Panc1 (cell line): ENCODE measurements around the gene ARFGEF2. TPM values are rescaled to one million over a fixed set of nuclear protein-coding genes. Genes with fewer than 3 reads are reported as not detected.

ENCODE experiments used
- ATAC-seq: fragments of 200-7000 bp; cut with Tn5 transposase; 2 replicates; pipeline ENCODE4 v1.9.1; 2020; ENCODE audit warnings: mild to moderate bottlenecking, moderate library complexity
- BruUV-seq: library from RNA; stranded (reverse); fragments of 400-500 nt; replicated peaks from 2 replicates; lab custom pipeline; 2021; lab: Mats Ljungman, UMichigan
- CTCF ChIA-PET: fragments of 300-600 bp; sonication (Branson Sonifier 250); formaldehyde crosslinking; loops from one replicate; lab custom pipeline; 2022; ENCODE audit warnings: antibody characterized with exemption; lab: Charles Lee
- POLR2A ChIA-PET: fragments of 300-600 bp; sonication (Branson Sonifier 250); formaldehyde crosslinking; loops from one replicate; lab custom pipeline; 2022; ENCODE audit warnings: antibody characterized with exemption; lab: Charles Lee
- DNase-seq: peaks from one replicate; pipeline ENCODE4 v3.0.0-alpha.2; 2010; ENCODE audit warnings: low read depth, low spot score
- H3K27ac ChIP-seq: 2 replicates; pipeline ENCODE4 v1.5.1; 2011; ENCODE audit warnings: mild to moderate bottlenecking, low read length, inconsistent platforms
- H3K27me3 ChIP-seq: fragments of 200-500 bp; sonication (Bioruptor generic); 2 replicates; pipeline ENCODE4 v1.6.0; 2014; ENCODE audit warnings: low read length, inconsistent platforms; ENCODE audit not compliant: control insufficient read depth, insufficient read depth
- H3K36me3 ChIP-seq: fragments of 200-500 bp; sonication (Bioruptor generic); 2 replicates; pipeline ENCODE4 v1.5.1; 2014; ENCODE audit warnings: inconsistent platforms, mild to moderate bottlenecking, low read length, moderate library complexity; ENCODE audit not compliant: control insufficient read depth, insufficient read depth
- H3K4me1 ChIP-seq: 2 replicates; pipeline ENCODE4 v1.5.1; 2011; ENCODE audit warnings: inconsistent platforms, mild to moderate bottlenecking, low read length, moderate library complexity; ENCODE audit not compliant: control insufficient read depth, insufficient read depth
- H3K4me3 ChIP-seq, 2 experiments: 2 replicates each; pipeline ENCODE4 v1.5.1; 2011 to 2012; ENCODE audit warnings: low read depth in 2 of 2, low read length in 2 of 2, mild to moderate bottlenecking in 2 of 2, inconsistent platforms in 1 of 2, moderate library complexity in 1 of 2
- H3K9me3 ChIP-seq: fragments of 200-500 bp; sonication (Bioruptor generic); 2 replicates; pipeline ENCODE4 v1.5.1; 2014; ENCODE audit warnings: low read depth, mild to moderate bottlenecking, inconsistent platforms, low read length, moderate library complexity; ENCODE audit not compliant: control insufficient read depth, insufficient read depth
- CTCF ChIP-seq: fragments of 450-650 bp; IDR thresholded peaks from 2 replicates; pipeline ENCODE4 v1.5.1; 2017; ENCODE audit warnings: mild to moderate bottlenecking
- POLR2AphosphoS5 ChIP-seq: IDR thresholded peaks from 2 replicates; pipeline ENCODE4 v1.6.1; 2012; ENCODE audit warnings: mild to moderate bottlenecking, low read depth, low read length, moderate library complexity
- REST ChIP-seq, 2 experiments: IDR thresholded peaks; 2 replicates each; pipeline ENCODE4 v1.6.1; 2011 to 2012; ENCODE audit warnings: low read depth in 2 of 2, control low read depth in 1 of 2, low read length in 1 of 2, mild to moderate bottlenecking in 1 of 2, moderate library complexity in 1 of 2; ENCODE audit not compliant: insufficient read depth in 1 of 2
- SIN3A ChIP-seq: IDR thresholded peaks from 2 replicates; pipeline ENCODE4 v1.6.1; 2012; ENCODE audit warnings: low read depth, mild to moderate bottlenecking, low read length, moderate library complexity, borderline replicate concordance; ENCODE audit not compliant: insufficient read depth
- TCF7L2 ChIP-seq: IDR thresholded peaks from 2 replicates; pipeline ENCODE4 v1.6.1; 2011; ENCODE audit warnings: mild to moderate bottlenecking, low read depth, low read length, inconsistent platforms
- in situ Hi-C: cut with HindIII; loops from 2 replicates; pipeline ENCODE4 v1.10.0; 2016; ENCODE audit warnings: low sequenced_read_pairs, low pct_unique_long_range_greater_than_20kb
- intact Hi-C: fragments of 100-400 bp; cut with micrococcal nuclease; formaldehyde crosslinking; loops from one replicate; pipeline ENCODE4 v1.10.0; 2022; ENCODE audit not compliant: unreplicated experiment
- total RNA-seq: library from RNA; stranded (reverse); gene quantifications from one replicate; pipeline ENCODE4 v1.2.1, GENCODE V29; 2021; ENCODE audit not compliant: unreplicated experiment

Gene ARFGEF2
- total RNA-seq, 1 experiment from 2014 or later = 36.6 TPM

GRCh38 chr20:48970681-48971365 lies 49.3 kb downstream of the ARFGEF2 start:
- no TSS peak for BruUV-seq
- TF ChIP-seq REST (IDR thresholded peaks at IDR 0.05; ENCODE audit: insufficient read depth in 1 of 2, low read depth in 2 of 2, low read length in 1 of 2) (no peak), CTCF (no peak; the same call in 1 of the 2 replicates), TCF7L2 (no peak), POLR2AphosphoS5 (no peak), SIN3A (no peak)
- no peaks in the 10 kb centered on the region for H3K4me1 ChIP-seq
- ChIA-PET CTCF (no interaction called here), POLR2A (interaction anchor here (0.7 kb wide), 1 partner anchor 94 kb away, joined by 3 read pairs; no protein-coding TSS in a partner anchor)
- no peak overlapping the region for H3K27ac ChIP-seq
- in situ Hi-C loops = no loop called here
- H3K9me3 ChIP-seq = no peaks in the 10 kb centered on the region
- no peaks in the 10 kb centered on the region for H3K27me3 ChIP-seq
- intact Hi-C loops = no loop called here
- ATAC-seq = no peak
- DNase-seq = no peak
- H3K36me3 ChIP-seq = peaks cover 13% of the 10 kb centered on the region
- no peak overlapping the region for H3K4me3 ChIP-seq

GRCh38 chr20:48971956-48972355 lies 50.4 kb downstream of the ARFGEF2 start:
- intact Hi-C loops (no loop called here), in situ Hi-C loops (no loop called here)
- no peak overlapping the region for H3K4me3 ChIP-seq
- no TSS peak for BruUV-seq
- H3K27me3 ChIP-seq = no peaks in the 10 kb centered on the region
- TF ChIP-seq TCF7L2 = no peak
- no peak overlapping the region for H3K27ac ChIP-seq
- no peaks in the 10 kb centered on the region for H3K4me1 ChIP-seq
- ChIA-PET CTCF (no interaction called here), POLR2A (no interaction called here)
- peaks cover 14% of the 10 kb centered on the region for H3K36me3 ChIP-seq
- no peak for DNase-seq
- no peaks in the 10 kb centered on the region for H3K9me3 ChIP-seq
- no peak for ATAC-seq

GRCh38 chr20:48972816-48973215 lies 51.3 kb downstream of the ARFGEF2 start:
- Histone ChIP-seq H3K27ac (no peak overlapping the region), H3K36me3 (peaks cover 14% of the 10 kb centered on the region), H3K4me1 (no peaks in the 10 kb centered on the region), H3K4me3 (no peak overlapping the region), H3K27me3 (no peaks in the 10 kb centered on the region), H3K9me3 (no peaks in the 10 kb centered on the region)
- DNase-seq = no peak
- in situ Hi-C loops (no loop called here), intact Hi-C loops (no loop called here)
- no TSS peak for BruUV-seq
- TF ChIP-seq REST (IDR thresholded peaks at IDR 0.05; ENCODE audit: insufficient read depth in 1 of 2, low read depth in 2 of 2, low read length in 1 of 2) (no peak), CTCF (no peak), POLR2AphosphoS5 (no peak), TCF7L2 (no peak), SIN3A (no peak)
- ChIA-PET CTCF (no interaction called here), POLR2A (no interaction called here)
- no peak for ATAC-seq
